ENCODE measurements around the gene MTFP1. TPM values are rescaled to one million over a fixed set of nuclear protein-coding genes. Genes with fewer than 3 reads are reported as not detected.
A peak's percentile ranks its signal among the peaks of the same experiment; 100 is the strongest.

The MTFP1 gene
- total RNA-seq (10 to 100 TPM in 1 of 7 donors, 1 to 10 TPM in 6; 1.7 to 10.9 (median 7.1) TPM), polyA plus RNA-seq (1 to 10 TPM; 3.8 to 4.0 TPM)
- long read RNA-seq, donor 1, transcript MTFP1-201 (4 exons, 1,370 nt): major isoform, 10 of 15 reads
- long read RNA-seq, donor 1, partial matches to known transcripts: 3 of 15 reads
- long read RNA-seq, donor 1, other reads (novel, unspliced or antisense): 1 of 15 reads
- long read RNA-seq, donor 2, partial matches to known transcripts: 0 of 7 reads
- long read RNA-seq, donor 2, other reads (novel, unspliced or antisense): 0 of 7 reads
- long read RNA-seq, donor 3, partial matches to known transcripts: 0 of 4 reads
- long read RNA-seq, donor 3, other reads (novel, unspliced or antisense): 0 of 4 reads

GRCh38 chr22:30425616-30426387 lies at the start of gene MTFP1:
Gene MTFP1, plus strand, starts transcription at chr22:30425768. Its CDS starts 112 bp downstream, at chr22:30425880.
- H3K36me3 ChIP-seq: no peaks in the 10 kb centered on the region
- H3K4me3 ChIP-seq: peak within 1 kb of the TSS; percentile 55
- 1 to 4% (median 1%) methylated on average over 41 to 61 of the region's 61 CpGs for WGBS, 3 donors
- TF ChIP-seq CTCF (IDR thresholded peaks at IDR 0.05) (no peak), POLR2A (IDR thresholded peaks at IDR 0.05) (no peak), EP300 (IDR thresholded peaks at IDR 0.05) (no peak)
- peak within 1 kb of the TSS; percentile 37 to 97 for H3K27ac ChIP-seq
- intact Hi-C loops (cut with DNase I): loop anchor here in 1 of 4 donors (10.0 kb wide), 1 partner anchor 169 kb away; the partner anchor contains the start of gene PES1
- H3K4me1 ChIP-seq (ENCODE audit: insufficient read depth): peaks cover 6% of the 10 kb centered on the region
- H3K9me3 ChIP-seq: no peaks in the 10 kb centered on the region
- DNase-seq: peak; percentile 68 to 77 (median 71)
- no peaks in the 10 kb centered on the region for H3K27me3 ChIP-seq

DNA sequence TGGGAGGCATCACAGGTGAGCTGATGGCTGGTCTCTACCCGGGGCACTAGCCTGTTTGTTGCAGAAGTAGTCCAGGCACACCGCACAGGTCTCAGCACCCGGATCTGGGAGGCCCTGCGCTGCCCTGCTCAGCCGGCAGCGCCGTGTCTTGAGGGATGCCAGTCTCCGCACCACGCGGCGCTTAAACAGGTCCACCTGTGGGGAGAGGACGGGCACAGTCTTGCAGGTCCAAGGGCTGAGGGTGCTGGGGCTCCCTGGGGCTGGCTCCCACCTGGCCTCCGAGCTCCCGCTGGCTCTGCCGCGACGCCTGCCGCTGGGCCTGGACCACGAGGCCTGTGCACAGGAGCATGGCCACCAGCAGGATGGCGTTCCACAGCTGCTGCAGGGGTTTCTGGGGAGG lies 45.6 kb upstream of the MTFP1 start:
- intact Hi-C loops (cut with DNase I): loop anchor here in 2 of 4 donors (5.0 to 10.0 kb wide), 2 partner anchors 113 to 275 kb away; partner anchors contain the start of gene OSM (in 1 of the 2)
- H3K36me3 ChIP-seq: no peaks in the 10 kb centered on the region
- H3K4me1 ChIP-seq (ENCODE audit: insufficient read depth): no peaks in the 10 kb centered on the region
- WGBS, 3 donors: 91 to 95% (median 94%) methylated on average over 18 to 20 of the region's 20 CpGs
- H3K4me3 ChIP-seq: no peak overlapping the region
- H3K27me3 ChIP-seq: no peaks in the 10 kb centered on the region
- no peak for TF ChIP-seq EP300 (IDR thresholded peaks at IDR 0.05)
- no peak for TF ChIP-seq POLR2A (IDR thresholded peaks at IDR 0.05)
- no peak for TF ChIP-seq CTCF (IDR thresholded peaks at IDR 0.05)
- no peak overlapping the region for H3K27ac ChIP-seq
- no peaks in the 10 kb centered on the region for H3K9me3 ChIP-seq
- DNase-seq: no peak

GRCh38 chr22:30381264-30381663 lies 44.3 kb upstream of the MTFP1 start:
- DNase-seq: no peak
- no peaks in the 10 kb centered on the region for H3K4me1 ChIP-seq (ENCODE audit: insufficient read depth)
- H3K27ac ChIP-seq: no peak overlapping the region
- no peaks in the 10 kb centered on the region for H3K9me3 ChIP-seq
- H3K36me3 ChIP-seq: no peaks in the 10 kb centered on the region
- WGBS, 3 donors: 85 to 91% (median 87%) methylated on average over 12 of the region's 12 CpGs
- intact Hi-C loops (cut with DNase I): loop anchor here in 2 of 4 donors (5.0 to 10.0 kb wide), 2 partner anchors 114 to 276 kb away; partner anchors contain the start of gene OSM (in 1 of the 2)
- H3K4me3 ChIP-seq: no peak overlapping the region
- TF ChIP-seq CTCF (IDR thresholded peaks at IDR 0.05) (no peak), POLR2A (IDR thresholded peaks at IDR 0.05) (no peak), EP300 (IDR thresholded peaks at IDR 0.05) (no peak)
- H3K27me3 ChIP-seq: no peaks in the 10 kb centered on the region

DNA sequence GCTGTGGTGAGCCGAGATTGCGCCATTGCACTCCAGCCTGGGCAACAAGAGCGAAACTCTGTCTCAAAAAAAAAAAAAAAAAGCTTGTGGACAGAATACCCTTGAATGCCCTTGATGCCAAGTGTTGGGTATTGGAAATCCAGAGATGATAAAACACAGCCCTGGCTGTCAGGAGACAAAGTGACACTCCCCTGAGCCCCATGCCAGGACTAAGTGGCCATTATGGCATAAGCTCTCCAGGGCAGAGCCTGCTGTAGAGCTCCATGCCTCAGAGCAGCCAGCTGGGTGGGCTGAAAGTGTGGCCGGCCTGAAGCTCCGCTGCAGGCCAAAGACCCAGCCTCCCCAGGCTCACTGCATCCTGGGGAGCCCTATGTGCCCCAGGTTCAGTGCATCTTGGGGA lies 43.2 kb upstream of the MTFP1 start:
- H3K9me3 ChIP-seq: no peaks in the 10 kb centered on the region
- 92 to 99% (median 95%) methylated on average over 5 of the region's 5 CpGs for WGBS, 3 donors
- H3K27me3 ChIP-seq: no peaks in the 10 kb centered on the region
- H3K4me3 ChIP-seq: no peak overlapping the region
- H3K36me3 ChIP-seq: no peaks in the 10 kb centered on the region
- DNase-seq: no peak
- TF ChIP-seq CTCF (IDR thresholded peaks at IDR 0.05) (no peak), POLR2A (IDR thresholded peaks at IDR 0.05) (no peak), EP300 (IDR thresholded peaks at IDR 0.05) (no peak)
- no peak overlapping the region for H3K27ac ChIP-seq
- intact Hi-C loops (cut with DNase I): loop anchor here in 2 of 4 donors (5.0 to 10.0 kb wide), 2 partner anchors 115 to 278 kb away; partner anchors contain the start of gene OSM (in 1 of the 2)
- peaks cover 4% of the 10 kb centered on the region for H3K4me1 ChIP-seq (ENCODE audit: insufficient read depth)
